Measurements from ENCODE around the gene HMGCLL1.

The HMGCLL1 gene

DNA sequence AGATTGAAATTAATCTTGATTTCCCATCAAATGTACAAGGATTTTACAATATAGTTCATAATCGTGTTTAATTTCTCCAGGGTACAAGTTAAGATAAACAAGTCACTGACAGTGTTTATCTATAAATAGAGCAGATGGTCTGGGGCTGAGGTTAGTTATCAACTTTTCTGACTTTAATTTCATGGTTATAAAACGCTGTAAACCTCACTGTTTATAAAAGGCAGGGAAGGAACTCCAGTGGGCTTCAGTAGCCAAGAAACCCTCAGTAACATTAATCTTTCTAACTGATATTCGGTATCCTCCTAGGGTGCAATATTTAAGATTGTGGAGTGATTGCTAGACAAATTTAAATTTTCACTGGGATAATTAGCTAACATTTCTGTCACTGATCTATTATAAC is 183.1 kb downstream of the HMGCLL1 start:
- TF ChIP-seq, protein P1, sequence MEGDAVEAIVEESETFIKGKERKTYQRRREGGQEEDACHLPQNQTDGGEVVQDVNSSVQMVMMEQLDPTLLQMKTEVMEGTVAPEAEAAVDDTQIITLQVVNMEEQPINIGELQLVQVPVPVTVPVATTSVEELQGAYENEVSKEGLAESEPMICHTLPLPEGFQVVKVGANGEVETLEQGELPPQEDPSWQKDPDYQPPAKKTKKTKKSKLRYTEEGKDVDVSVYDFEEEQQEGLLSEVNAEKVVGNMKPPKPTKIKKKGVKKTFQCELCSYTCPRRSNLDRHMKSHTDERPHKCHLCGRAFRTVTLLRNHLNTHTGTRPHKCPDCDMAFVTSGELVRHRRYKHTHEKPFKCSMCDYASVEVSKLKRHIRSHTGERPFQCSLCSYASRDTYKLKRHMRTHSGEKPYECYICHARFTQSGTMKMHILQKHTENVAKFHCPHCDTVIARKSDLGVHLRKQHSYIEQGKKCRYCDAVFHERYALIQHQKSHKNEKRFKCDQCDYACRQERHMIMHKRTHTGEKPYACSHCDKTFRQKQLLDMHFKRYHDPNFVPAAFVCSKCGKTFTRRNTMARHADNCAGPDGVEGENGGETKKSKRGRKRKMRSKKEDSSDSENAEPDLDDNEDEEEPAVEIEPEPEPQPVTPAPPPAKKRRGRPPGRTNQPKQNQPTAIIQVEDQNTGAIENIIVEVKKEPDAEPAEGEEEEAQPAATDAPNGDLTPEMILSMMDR (IDR thresholded peaks at IDR 0.05; ENCODE audit: insufficient read depth, low read length, missing control alignments) = no peak
- no peak for DNase-seq (ENCODE audit: low read depth, low spot score)
- CTCF ChIA-PET = no interaction called here
- H3K4me3 ChIP-seq (ENCODE audit: low read depth, low read length) = no peak overlapping the region
- POLR2A ChIA-PET = no interaction called here

DNA sequence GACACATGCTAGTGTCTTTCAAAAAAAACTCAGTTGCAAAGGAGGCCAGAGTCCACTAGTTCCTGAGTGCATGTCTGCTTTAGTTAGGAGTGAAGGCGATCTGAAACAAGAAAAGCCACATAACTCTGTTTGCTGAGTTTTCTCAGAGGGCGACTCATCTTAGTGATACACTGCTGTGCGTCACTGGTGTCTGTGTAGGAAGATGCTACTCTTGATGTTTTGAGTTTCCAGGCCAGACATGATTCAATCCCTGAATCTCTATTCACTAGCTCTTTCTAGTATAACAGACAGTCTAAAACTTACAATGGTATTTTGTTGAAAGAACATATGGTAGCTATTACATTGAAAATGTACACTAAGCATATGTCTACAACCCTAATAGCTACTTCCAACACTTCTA is 190.8 kb downstream of the HMGCLL1 start:
- ChIA-PET CTCF (no interaction called here), POLR2A (no interaction called here)
- TF ChIP-seq, protein P1 (IDR thresholded peaks at IDR 0.05; ENCODE audit: insufficient read depth, low read length, missing control alignments) = no peak
- DNase-seq (ENCODE audit: low read depth, low spot score) = no peak
- no peak overlapping the region for H3K4me3 ChIP-seq (ENCODE audit: low read depth, low read length)

Measured in AG04449 (cell line).